HG02571 (cell line): ENCODE results near the gene RNASEH1.
"Not testable (repeated sequence)": the region's sequence is repeated elsewhere in the genome, so short reads cannot be mapped to it uniquely, and the experiment has no call there.

Experiments
- ATAC-seq: cut with Tn5 transposase; IDR thresholded peaks from one replicate; pipeline ENCODE4 v1.9.1; 2021; ENCODE audit warnings: mild to moderate bottlenecking, moderate library complexity; ENCODE audit not compliant: unreplicated experiment

RNASEH1 gene

GRCh38 chr2:3522961-3523421, 35.1 kb downstream of the RNASEH1 start:
- no peak for ATAC-seq

GRCh38 chr2:3520591-3520990, 37.5 kb downstream of the RNASEH1 start:
- ATAC-seq: no peak

GRCh38 chr2:3519255-3520205, 38.6 kb downstream of the RNASEH1 start, which contains the start of gene ADI1:
TSS of gene ADI1 (minus strand) at chr2:3519531. CDS start at chr2:3519487, 44 bp downstream.
- ATAC-seq: peak; percentile 54

- ATAC-seq: peak; percentile 72
Measured at GRCh38 chr2:3518496-3519254, 39.5 kb downstream of the RNASEH1 start.

- no peak for ATAC-seq
Measured at GRCh38 chr2:3517948-3518495, 40.1 kb downstream of the RNASEH1 start.

GRCh38 chr2:3516831-3517230, 41.3 kb downstream of the RNASEH1 start:
- no peak for ATAC-seq

GRCh38 chr2:3515438-3515837, 42.7 kb downstream of the RNASEH1 start:
- not testable (repeated sequence) for ATAC-seq

GRCh38 chr2:3513026-3513810, 44.9 kb downstream of the RNASEH1 start:
- no peak for ATAC-seq

GRCh38 chr2:3512086-3512485, 46.0 kb downstream of the RNASEH1 start:
- ATAC-seq: no peak

GRCh38 chr2:3505771-3506170, 52.4 kb downstream of the RNASEH1 start:
- no peak for ATAC-seq

GRCh38 chr2:3504741-3505140, 53.4 kb downstream of the RNASEH1 start:
- no peak for ATAC-seq

GRCh38 chr2:3503483-3503882, 54.6 kb downstream of the RNASEH1 start:
- ATAC-seq: no peak

- ATAC-seq: no peak
Measured at GRCh38 chr2:3503046-3503445, 55.1 kb downstream of the RNASEH1 start.

- no peak for ATAC-seq
Measured at GRCh38 chr2:3500326-3500899, 57.7 kb downstream of the RNASEH1 start.

GRCh38 chr2:3498783-3499394, 59.2 kb downstream of the RNASEH1 start:
- no peak for ATAC-seq

GRCh38 chr2:3496708-3497080, 61.4 kb downstream of the RNASEH1 start:
- ATAC-seq: not testable (repeated sequence)
